K562 (cell line): ENCODE measurements around the gene ODAD3. TPM values are rescaled to one million over a fixed set of nuclear protein-coding genes. Genes with fewer than 3 reads are reported as not detected.

Experiments
- ATAC-seq: fragments of 200-7000 bp; cut with Tn5 transposase; 3 replicates; pipeline ENCODE4 v1.9.1; 2020; ENCODE audit warnings: moderate library complexity
- BruUV-seq: library from RNA; stranded (reverse); fragments of 400-500 nt; replicated peaks from 2 replicates; lab custom pipeline; 2021; lab: Mats Ljungman, UMichigan
- CTCF ChIA-PET: fragments of 300-600 bp; formaldehyde crosslinking; extraction: SDS; loops from one replicate; lab custom pipeline; 2021; ENCODE audit warnings: low intra/inter-chr PET ratio; lab: Yijun Ruan, JAX
- POLR2A ChIA-PET: fragments of 300-600, 350-650 bp; sonication (Branson Sonifier 250); formaldehyde crosslinking; extraction: SDS; loops from one replicate; lab custom pipeline; 2021; ENCODE audit warnings: antibody characterized with exemption, inconsistent platforms; lab: Yijun Ruan, JAX
- DNase-seq, 4 experiments: peaks; one replicate each; pipeline versions ENCODE4 v3.0.0 to v3.0.0-alpha.2; 2011 to 2018; ENCODE audit warnings: low spot score in 3 of 4, mixed read lengths in 3 of 4; ENCODE audit errors: extremely low read depth in 1 of 4
- FAIRE-seq: peaks from 2 replicates; lab custom pipeline; 2011; peaks lifted over from hg19 to GRCh38; lab: Jason Lieb, UNC
- H2AFZ ChIP-seq: 2 replicates; pipeline ENCODE4 v1.6.0; 2011; ENCODE audit warnings: low read depth, low read length, control low read depth, inconsistent platforms
- H3K27ac ChIP-seq: fragments of 200-600 bp; 3 replicates; pipeline ENCODE4 v1.8.0; 2011; ENCODE audit warnings: low read depth, mild to moderate bottlenecking, control low read depth, inconsistent platforms, low read length, moderate library complexity, mixed read lengths; ENCODE audit errors: extremely low read depth
- H3K27me3 ChIP-seq, 2 experiments: fragments of 300-600 bp in 1 of 2; 2 replicates in 1 of 2; 3 replicates in 1 of 2; pipeline versions ENCODE4 v1.6.0 to v1.8.0; 2011; ENCODE audit warnings: inconsistent platforms in 2 of 2, low read length in 2 of 2, mild to moderate bottlenecking in 1 of 2, mixed read lengths in 1 of 2, moderate library complexity in 1 of 2; ENCODE audit not compliant: control insufficient read depth in 2 of 2, insufficient read depth in 2 of 2
- H3K36me3 ChIP-seq: fragments of 300-600 bp; 3 replicates; pipeline ENCODE4 v1.8.0; 2011; ENCODE audit warnings: mild to moderate bottlenecking, low read length, inconsistent platforms; ENCODE audit not compliant: control insufficient read depth, insufficient read depth
- H3K4me1 ChIP-seq, 2 experiments: fragments of 200-600 bp in 1 of 2; replicated peaks in 1 of 2; 2 replicates in 1 of 2; 3 replicates in 1 of 2; pipeline versions ENCODE4 v1.5.1 to v1.8.0; 2011; ENCODE audit warnings: inconsistent platforms in 2 of 2, low read length in 2 of 2, mild to moderate bottlenecking in 1 of 2, mixed read lengths in 1 of 2, moderate library complexity in 1 of 2; ENCODE audit not compliant: control insufficient read depth in 2 of 2, insufficient read depth in 2 of 2
- H3K4me2 ChIP-seq: 2 replicates; pipeline ENCODE4 v1.6.1; 2011; ENCODE audit warnings: low read length, control low read depth, inconsistent platforms, mixed read lengths; ENCODE audit not compliant: insufficient read depth
- H3K4me3 ChIP-seq: fragments of 200-600 bp; sonication (generic), shearing (Covaris generic); 2 replicates; pipeline ENCODE4 v1.5.1; 2016; ENCODE audit warnings: control low read depth, inconsistent platforms
- H3K79me2 ChIP-seq: fragments of 200-600 bp; 3 replicates; pipeline ENCODE4 v1.8.0; 2011; ENCODE audit warnings: low read length, inconsistent platforms; ENCODE audit not compliant: control insufficient read depth, insufficient read depth
- H3K9ac ChIP-seq, 2 experiments: 2 replicates each; pipeline versions ENCODE4 v1.6.0 to v1.6.1; 2011; ENCODE audit warnings: low read depth in 2 of 2, low read length in 2 of 2, control low read depth in 1 of 2, inconsistent platforms in 1 of 2, mild to moderate bottlenecking in 1 of 2, mixed read lengths in 1 of 2; ENCODE audit not compliant: insufficient read depth in 1 of 2
- H3K9me1 ChIP-seq: one replicate; pipeline ENCODE4 v1.6.0; 2011; ENCODE audit warnings: inconsistent platforms, mild to moderate bottlenecking, low read length, moderate library complexity; ENCODE audit not compliant: control insufficient read depth, insufficient read depth
- H3K9me3 ChIP-seq: replicated peaks from 2 replicates; pipeline ENCODE4 v1.5.1; 2011; ENCODE audit warnings: low read depth, low read length, inconsistent platforms; ENCODE audit not compliant: control insufficient read depth, insufficient read depth
- H4K20me1 ChIP-seq: replicated peaks from 2 replicates; pipeline ENCODE4 v1.6.1; 2011; ENCODE audit warnings: low read length, inconsistent platforms, mixed read lengths; ENCODE audit not compliant: control insufficient read depth, insufficient read depth
- WGBS: fragments of 100-300 bp; shearing (Covaris generic); methylation state at CpG from one replicate; pipeline ENCODE4 v1.1.6; 2016; ENCODE audit warnings: low coverage, mixed read lengths; ENCODE audit not compliant: insufficient coverage; ENCODE audit errors: missing lambda C conversion rate; 5-methylcytosine and 5-hydroxymethylcytosine counted together
- in situ Hi-C: fragments of 300-500 bp; cut with MboI; formaldehyde crosslinking; loops from 4 replicates; pipeline ENCODE4 v1.15.0; 2018; ENCODE audit warnings: inconsistent platforms, mixed read lengths
- intact Hi-C: fragments of 100-400 bp; cut with micrococcal nuclease; formaldehyde crosslinking; loops from 2 replicates; pipeline ENCODE4 v1.14.2; 2022
- polyA plus RNA-seq, 8 experiments: library from polyadenylated mRNA; depleted of rRNA in 4 of 8; stranded (reverse) in 5 of 8; unstranded in 3 of 8; fragments of >200 nt; fragmentation: Nextera tagmentation in 2 of 8; fragmentation: Illumina TruSeq in 1 of 8; extraction: Ambion mirVana in 2 of 8; extraction: Trizol in 1 of 8; gene quantifications; 2 replicates each; pipeline versions ENCODE4 v1.2.1 to v1.2.3, GENCODE V29; 2011 to 2014; ENCODE audit warnings: inconsistent platforms in 1 of 8, missing spikeins in 1 of 8
- total RNA-seq, 7 experiments: library from RNA; depleted of rRNA in 6 of 7; stranded (reverse); fragments of >200 nt in 6 of 7; fragmentation: Illumina TruSeq in 2 of 7; extraction: Trizol in 2 of 7; gene quantifications; 2 replicates each; pipeline versions ENCODE4 v1.2.1 to v1.2.3, GENCODE V29; 2011 to 2021; ENCODE audit warnings: low replicate concordance in 1 of 7
- TF ChIP-seq, protein P1 (sequence below): fragments of 450-650 bp; IDR thresholded peaks from 2 replicates; pipeline ENCODE4 v1.6.1; 2018; ENCODE audit not compliant: partially characterized antibody
- TF ChIP-seq, protein P2 (sequence below), 2 experiments: fragments of 200-800 bp in 1 of 2; sonication (Bioruptor generic) in 1 of 2; sonication (generic) in 1 of 2; formaldehyde crosslinking in 1 of 2; IDR thresholded peaks in 1 of 2; conservative IDR thresholded peaks in 1 of 2; 2 replicates each; pipeline versions ENCODE4 v1.5.0 to v1.6.1; 2016 to 2020; ENCODE audit warnings: missing compliant biosample characterization in 1 of 2, missing genetic modification characterization in 1 of 2, missing genetic modification reagents in 1 of 2

The ODAD3 gene
- total and polyA plus RNA-seq, 9 of the 15 experiments (the other 6 are each of a cell fraction or from before 2014, with no cell fraction given), result 0.07 to 0.72 (median 0.14) TPM; not detected in 2

DNA sequence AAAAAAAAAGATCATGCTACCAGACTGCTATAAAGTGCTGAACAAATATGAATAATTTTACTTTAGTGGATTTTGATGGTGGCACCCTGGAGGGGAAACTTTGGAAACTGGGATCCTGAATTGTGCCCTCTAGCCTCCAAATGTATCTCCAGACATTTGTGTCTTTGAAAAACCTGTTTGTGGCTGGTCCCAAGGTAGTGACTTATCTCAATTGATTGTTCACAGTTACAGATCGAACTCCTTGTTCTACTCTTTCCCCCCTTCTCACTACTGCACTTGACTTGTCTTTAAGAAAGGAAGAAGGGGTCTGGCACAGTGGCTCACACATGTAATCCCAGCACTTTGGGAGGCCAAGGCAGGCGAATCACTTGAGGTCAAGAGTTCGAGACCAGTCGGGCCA, 26.3 kb downstream of the ODAD3 start:
- intact Hi-C loops, result no loop called here
- H3K4me1 ChIP-seq, result peaks cover 6 to 14% of the 10 kb centered on the region in 2 experiments; a peak in 4 of 5 replicates
- ATAC-seq, result no peak
- no peaks in the 10 kb centered on the region for H3K9me1 ChIP-seq
- H2AFZ ChIP-seq, result no peak overlapping the region
- no TSS peak for BruUV-seq
- H3K79me2 ChIP-seq, result no peaks in the 10 kb centered on the region
- POLR2A ChIA-PET, result interaction anchor here (0.7 kb wide), 1 partner anchor 40 kb away, joined by 4 read pairs; no protein-coding TSS in a partner anchor
- no peak overlapping the region for H3K9ac ChIP-seq
- WGBS, result 57% methylated on average over 4 of the region's 4 CpGs
- no peaks in the 10 kb centered on the region for H4K20me1 ChIP-seq
- no peaks in the 10 kb centered on the region for H3K9me3 ChIP-seq
- in situ Hi-C loops, result no loop called here
- no peak overlapping the region for H3K4me2 ChIP-seq
- DNase-seq, result no peak
- no peak overlapping the region for H3K4me3 ChIP-seq
- H3K36me3 ChIP-seq, result no peaks in the 10 kb centered on the region
- peak; percentile 82 for FAIRE-seq
- TF ChIP-seq, protein P1, sequence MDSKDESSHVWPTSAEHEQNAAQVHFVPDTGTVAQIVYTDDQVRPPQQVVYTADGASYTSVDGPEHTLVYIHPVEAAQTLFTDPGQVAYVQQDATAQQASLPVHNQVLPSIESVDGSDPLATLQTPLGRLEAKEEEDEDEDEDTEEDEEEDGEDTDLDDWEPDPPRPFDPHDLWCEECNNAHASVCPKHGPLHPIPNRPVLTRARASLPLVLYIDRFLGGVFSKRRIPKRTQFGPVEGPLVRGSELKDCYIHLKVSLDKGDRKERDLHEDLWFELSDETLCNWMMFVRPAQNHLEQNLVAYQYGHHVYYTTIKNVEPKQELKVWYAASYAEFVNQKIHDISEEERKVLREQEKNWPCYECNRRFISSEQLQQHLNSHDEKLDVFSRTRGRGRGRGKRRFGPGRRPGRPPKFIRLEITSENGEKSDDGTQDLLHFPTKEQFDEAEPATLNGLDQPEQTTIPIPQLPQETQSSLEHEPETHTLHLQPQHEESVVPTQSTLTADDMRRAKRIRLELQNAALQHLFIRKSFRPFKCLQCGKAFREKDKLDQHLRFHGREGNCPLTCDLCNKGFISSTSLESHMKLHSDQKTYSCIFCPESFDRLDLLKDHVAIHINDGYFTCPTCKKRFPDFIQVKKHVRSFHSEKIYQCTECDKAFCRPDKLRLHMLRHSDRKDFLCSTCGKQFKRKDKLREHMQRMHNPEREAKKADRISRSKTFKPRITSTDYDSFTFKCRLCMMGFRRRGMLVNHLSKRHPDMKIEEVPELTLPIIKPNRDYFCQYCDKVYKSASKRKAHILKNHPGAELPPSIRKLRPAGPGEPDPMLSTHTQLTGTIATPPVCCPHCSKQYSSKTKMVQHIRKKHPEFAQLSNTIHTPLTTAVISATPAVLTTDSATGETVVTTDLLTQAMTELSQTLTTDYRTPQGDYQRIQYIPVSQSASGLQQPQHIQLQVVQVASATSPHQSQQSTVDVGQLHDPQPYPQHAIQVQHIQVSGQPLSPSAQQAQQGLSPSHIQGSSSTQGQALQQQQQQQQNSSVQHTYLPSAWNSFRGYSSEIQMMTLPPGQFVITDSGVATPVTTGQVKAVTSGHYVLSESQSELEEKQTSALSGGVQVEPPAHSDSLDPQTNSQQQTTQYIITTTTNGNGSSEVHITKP, result peak; percentile 81
- TF ChIP-seq, protein P2, sequence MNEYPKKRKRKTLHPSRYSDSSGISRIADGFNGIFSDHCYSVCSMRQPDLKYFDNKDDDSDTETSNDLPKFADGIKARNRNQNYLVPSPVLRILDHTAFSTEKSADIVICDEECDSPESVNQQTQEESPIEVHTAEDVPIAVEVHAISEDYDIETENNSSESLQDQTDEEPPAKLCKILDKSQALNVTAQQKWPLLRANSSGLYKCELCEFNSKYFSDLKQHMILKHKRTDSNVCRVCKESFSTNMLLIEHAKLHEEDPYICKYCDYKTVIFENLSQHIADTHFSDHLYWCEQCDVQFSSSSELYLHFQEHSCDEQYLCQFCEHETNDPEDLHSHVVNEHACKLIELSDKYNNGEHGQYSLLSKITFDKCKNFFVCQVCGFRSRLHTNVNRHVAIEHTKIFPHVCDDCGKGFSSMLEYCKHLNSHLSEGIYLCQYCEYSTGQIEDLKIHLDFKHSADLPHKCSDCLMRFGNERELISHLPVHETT (CRISPR knock-in tag; conservative IDR thresholded peaks at IDR 0.05 in 1 of 2, IDR thresholded peaks at IDR 0.05 in 1 of 2), result no peak
- H3K27ac ChIP-seq, result no peak overlapping the region
- CTCF ChIA-PET, result no interaction called here
- no peaks in the 10 kb centered on the region for H3K27me3 ChIP-seq
